ENCODE measurements around the gene KCNJ4. TPM values are rescaled to one million over a fixed set of nuclear protein-coding genes. Genes with fewer than 3 reads are reported as not detected.

KCNJ4 gene
- total RNA-seq, 1 experiment from 2014 or later: 0.92 TPM

DNA sequence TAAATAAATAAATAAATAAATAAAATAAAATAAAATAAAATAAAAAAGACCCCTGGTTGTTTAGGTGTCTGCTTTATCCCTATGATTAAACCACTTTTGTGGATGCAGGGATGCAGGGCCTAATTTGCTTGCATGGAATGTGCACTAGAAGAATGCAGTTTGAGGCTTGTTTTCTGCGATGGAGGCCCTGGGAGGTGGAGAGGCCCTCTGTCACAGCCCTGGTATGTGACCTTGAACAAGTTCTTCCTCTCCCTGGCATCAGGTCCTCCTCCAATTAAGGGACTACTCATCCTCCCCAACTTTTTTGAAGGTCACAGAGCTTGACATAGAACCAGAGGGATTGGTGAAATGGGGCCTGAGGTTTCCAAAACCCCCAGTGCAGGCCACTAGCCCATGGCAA lies 22.7 kb downstream of the KCNJ4 start:
- Histone ChIP-seq H2AK5ac (ENCODE audit: insufficient read length, low read length) (no peak overlapping the region), H3K9me3 (ENCODE audit: control insufficient read depth, low read depth, low read length) (no peaks in the 10 kb centered on the region), H3K79me1 (ENCODE audit: insufficient read depth, low read depth, low read length, poor library complexity, severe bottlenecking) (no peaks in the 10 kb centered on the region), H4K91ac (ENCODE audit: insufficient read length, low read depth, low read length) (no peak overlapping the region), H3K79me2 (ENCODE audit: insufficient read depth, low read length) (no peaks in the 10 kb centered on the region), H3K27me3 (ENCODE audit: insufficient read depth, low read length) (no peaks in the 10 kb centered on the region), H3K4ac (ENCODE audit: low read depth, low read length) (no peak overlapping the region), H4K20me1 (ENCODE audit: control insufficient read depth, insufficient read depth, insufficient read length) (no peaks in the 10 kb centered on the region), H3K56ac (ENCODE audit: insufficient read length, low read depth, low read length) (no peak overlapping the region), H4K5ac (ENCODE audit: insufficient read length, low read depth, low read length) (no peak overlapping the region), H3K18ac (ENCODE audit: insufficient read length, low read depth, low read length) (no peak overlapping the region), H3K9ac (ENCODE audit: extremely low read depth, insufficient read length, low read length) (no peak overlapping the region), H3K4me1 (ENCODE audit: insufficient read depth, low read length) (no peaks in the 10 kb centered on the region), H2BK15ac (ENCODE audit: low read depth, low read length) (no peak overlapping the region), H4K8ac (replicated peaks; ENCODE audit: insufficient read length, low read depth, low read length) (no peak overlapping the region), H3K27ac (ENCODE audit: insufficient read length, low read depth, low read length) (no peak overlapping the region), H2BK20ac (ENCODE audit: low read depth, low read length, poor library complexity, severe bottlenecking) (no peak overlapping the region), H3K23ac (ENCODE audit: insufficient read length, low read depth, low read length) (no peak overlapping the region), H3K23me2 (ENCODE audit: insufficient read length, low read depth, low read length, poor library complexity, severe bottlenecking) (no peaks in the 10 kb centered on the region), H3K4me2 (ENCODE audit: insufficient read depth, insufficient read length, low read length) (no peak overlapping the region), H2AFZ (ENCODE audit: low read length) (no peak overlapping the region), H2BK5ac (ENCODE audit: insufficient read length, low read length) (no peak overlapping the region), H3T11ph (ENCODE audit: low read length) (no peak overlapping the region), H2BK120ac (ENCODE audit: low read depth, low read length, poor library complexity, severe bottlenecking) (no peak overlapping the region), H3K14ac (ENCODE audit: insufficient read depth, low read length) (no peak overlapping the region), H2BK12ac (ENCODE audit: insufficient read length, low read depth, low read length) (no peak overlapping the region)
- Mint-ChIP-seq H3K27me3 (ENCODE audit: low read depth) (peaks cover 2% of the 10 kb centered on the region; the same call in 1 of the 2 replicates), H3K9me3 (no peaks in the 10 kb centered on the region), H3K36me3 (ENCODE audit: insufficient read depth in 1 of 3, low read depth in 3 of 3) (no peaks in the 10 kb centered on the region), H3K4me3 (no peak overlapping the region), H3K27ac (no peak overlapping the region), H3K4me1 (peaks cover 0 to 10% of the 10 kb centered on the region in 2 experiments; a peak in 3 of 4 replicates)
- TF ChIP-seq, protein P1, sequence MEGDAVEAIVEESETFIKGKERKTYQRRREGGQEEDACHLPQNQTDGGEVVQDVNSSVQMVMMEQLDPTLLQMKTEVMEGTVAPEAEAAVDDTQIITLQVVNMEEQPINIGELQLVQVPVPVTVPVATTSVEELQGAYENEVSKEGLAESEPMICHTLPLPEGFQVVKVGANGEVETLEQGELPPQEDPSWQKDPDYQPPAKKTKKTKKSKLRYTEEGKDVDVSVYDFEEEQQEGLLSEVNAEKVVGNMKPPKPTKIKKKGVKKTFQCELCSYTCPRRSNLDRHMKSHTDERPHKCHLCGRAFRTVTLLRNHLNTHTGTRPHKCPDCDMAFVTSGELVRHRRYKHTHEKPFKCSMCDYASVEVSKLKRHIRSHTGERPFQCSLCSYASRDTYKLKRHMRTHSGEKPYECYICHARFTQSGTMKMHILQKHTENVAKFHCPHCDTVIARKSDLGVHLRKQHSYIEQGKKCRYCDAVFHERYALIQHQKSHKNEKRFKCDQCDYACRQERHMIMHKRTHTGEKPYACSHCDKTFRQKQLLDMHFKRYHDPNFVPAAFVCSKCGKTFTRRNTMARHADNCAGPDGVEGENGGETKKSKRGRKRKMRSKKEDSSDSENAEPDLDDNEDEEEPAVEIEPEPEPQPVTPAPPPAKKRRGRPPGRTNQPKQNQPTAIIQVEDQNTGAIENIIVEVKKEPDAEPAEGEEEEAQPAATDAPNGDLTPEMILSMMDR (conservative IDR thresholded peaks at IDR 0.05): no peak
- no peak for DNase-seq
- whole genome bisulfite sequencing (ENCODE audit: extremely low coverage, insufficient read length, low lambda C conversion rate): no CpG with 5 or more reads among the region's 1 CpG

Measured in H9 (cell line).